ENCODE data around the gene PTDSS2. TPM values are rescaled to one million over a fixed set of nuclear protein-coding genes. Genes with fewer than 3 reads are reported as not detected.

PTDSS2 gene
- total and polyA plus RNA-seq, 4 donors = 5.1 to 15.6 (median 10.2) TPM

- Histone ChIP-seq H3K4me3 (ENCODE audit: low read depth in 1 of 3, low read length in 3 of 3) (no peak overlapping the region), H3K4me1 (ENCODE audit: control insufficient read depth in 4 of 4, insufficient read depth in 4 of 4, low read length in 3 of 4) (no peaks in the 10 kb centered on the region), H3K9ac (ENCODE audit: low read depth in 1 of 2, low read length in 2 of 2) (no peak overlapping the region), H3K9me3 (ENCODE audit: control insufficient read depth in 4 of 4, low read length in 3 of 4) (no peaks in the 10 kb centered on the region), H3K27me3 (ENCODE audit: control insufficient read depth in 4 of 4, insufficient read depth in 4 of 4, low read length in 3 of 4) (no peaks in the 10 kb centered on the region), H3K27ac (ENCODE audit: low read depth in 1 of 2, low read length in 2 of 2) (no peak overlapping the region), H3K36me3 (ENCODE audit: control insufficient read depth in 4 of 4, insufficient read depth in 3 of 4, low read depth in 1 of 4, low read length in 3 of 4) (no peaks in the 10 kb centered on the region)
- TF ChIP-seq CTCF (IDR thresholded peaks at IDR 0.05; ENCODE audit: low read depth, low read length, missing input control) (no peak), EGR1 (IDR thresholded peaks at IDR 0.05; ENCODE audit: low read depth in 2 of 2) (no peak), FOXA1 (IDR thresholded peaks at IDR 0.05) (no peak), ATF3 (IDR thresholded peaks at IDR 0.05) (no peak), HNF4G (IDR thresholded peaks at IDR 0.05) (no peak), MAX (IDR thresholded peaks at IDR 0.05) (no peak), HNF4A (conservative IDR thresholded peaks at IDR 0.05) (no peak)
- DNase-seq (ENCODE audit: low spot score) = no peak
- 94% methylated on average over 17 of the region's 17 CpGs for WGBS
These were observed 17.0 kb upstream of the PTDSS2 start for GRCh38 chr11:433111-433510.

GRCh38 chr11:433641-434040, 16.4 kb upstream of the PTDSS2 start:
- no peaks in the 10 kb centered on the region for H3K27me3 ChIP-seq (ENCODE audit: control insufficient read depth in 4 of 4, insufficient read depth in 4 of 4, low read length in 3 of 4)
- DNase-seq (ENCODE audit: low spot score) = no peak
- no peak overlapping the region for H3K9ac ChIP-seq (ENCODE audit: low read depth in 1 of 2, low read length in 2 of 2)
- no peak for TF ChIP-seq FOXA1 (IDR thresholded peaks at IDR 0.05)
- no peak for TF ChIP-seq YY1 (IDR thresholded peaks at IDR 0.05)
- TF ChIP-seq JUND (IDR thresholded peaks at IDR 0.05) = no peak
- TF ChIP-seq HNF4G (IDR thresholded peaks at IDR 0.05) = no peak
- TF ChIP-seq CTCF (IDR thresholded peaks at IDR 0.05; ENCODE audit: low read depth, low read length, missing input control) = no peak
- no peak for TF ChIP-seq FOXA2 (IDR thresholded peaks at IDR 0.05)
- TF ChIP-seq NR2F2 (IDR thresholded peaks at IDR 0.05) = no peak
- TF ChIP-seq REST (IDR thresholded peaks at IDR 0.05) = no peak
- TF ChIP-seq RXRA (IDR thresholded peaks at IDR 0.05) = no peak
- no peak for TF ChIP-seq SP1 (IDR thresholded peaks at IDR 0.05)
- TF ChIP-seq ZBTB33 (IDR thresholded peaks at IDR 0.05) = no peak
- TF ChIP-seq HNF4A (conservative IDR thresholded peaks at IDR 0.05) = no peak
- TF ChIP-seq MAX (IDR thresholded peaks at IDR 0.05) = no peak
- TF ChIP-seq ATF3 (IDR thresholded peaks at IDR 0.05) = no peak
- no peak for TF ChIP-seq EGR1 (IDR thresholded peaks at IDR 0.05; ENCODE audit: low read depth in 2 of 2)
- no peak for TF ChIP-seq GABPA (IDR thresholded peaks at IDR 0.05 in 1 of 2, conservative IDR thresholded peaks at IDR 0.05 in 1 of 2)
- no peak for TF ChIP-seq RAD21 (IDR thresholded peaks at IDR 0.05)
- no peak for TF ChIP-seq TAF1 (conservative IDR thresholded peaks at IDR 0.05)
- H3K27ac ChIP-seq (ENCODE audit: low read depth in 1 of 2, low read length in 2 of 2) = no peak overlapping the region
- H3K4me1 ChIP-seq (ENCODE audit: control insufficient read depth in 4 of 4, insufficient read depth in 4 of 4, low read length in 3 of 4) = no peaks in the 10 kb centered on the region
- no peak overlapping the region for H3K4me3 ChIP-seq (ENCODE audit: low read depth in 1 of 3, low read length in 3 of 3)
- H3K36me3 ChIP-seq (ENCODE audit: control insufficient read depth in 4 of 4, insufficient read depth in 3 of 4, low read depth in 1 of 4, low read length in 3 of 4) = no peaks in the 10 kb centered on the region
- no peaks in the 10 kb centered on the region for H3K9me3 ChIP-seq (ENCODE audit: control insufficient read depth in 4 of 4, low read length in 3 of 4)
- 90% methylated on average over 20 of the region's 20 CpGs for WGBS
